Activated CD4-positive, alpha-beta T cell treated with anti-CD3 and anti-CD28 coated beads, Interleukin-2, Interleukin-4, amounts not matched to agents 100 ng/mL and 50 ng/mL, durations not matched to agents 16 hours and 8 hours (primary cell): Measurements from ENCODE around the gene CCL21.

Source experiments
- DNase-seq: peaks from one replicate; pipeline ENCODE4 v3.0.0-alpha.2; 2020; ENCODE audit warnings: low spot score

CCL21 gene

GRCh38 chr9:34669809-34670562 is 40.0 kb downstream of the CCL21 start:
- no peak for DNase-seq

GRCh38 chr9:34665381-34666250 is 44.3 kb downstream of the CCL21 start:
- peak; percentile 86 for DNase-seq

GRCh38 chr9:34665067-34665380 is 44.9 kb downstream of the CCL21 start:
- no peak for DNase-seq

GRCh38 chr9:34664281-34665066 is 45.5 kb downstream of the CCL21 start:
- DNase-seq = peak; percentile 74

- DNase-seq = no peak
Observed at GRCh38 chr9:34663303-34663605, 46.7 kb downstream of the CCL21 start.

GRCh38 chr9:34662526-34663302 is 47.2 kb downstream of the CCL21 start, which contains the start of gene CCL27:
Gene CCL27 (minus strand): TSS chr9:34662657. CDS start chr9:34662633, 24 bp downstream.
- DNase-seq = no peak

- DNase-seq = no peak
Observed at GRCh38 chr9:34659592-34660253, 50.2 kb downstream of the CCL21 start.
